Liver (tissue), 9 donors: ENCODE results near the gene NR3C1. TPM values are rescaled to one million over a fixed set of nuclear protein-coding genes. Genes with fewer than 3 reads are reported as not detected.

Source experiments
- DNase-seq: peaks from one replicate; pipeline ENCODE4 v3.0.0-alpha.2; 2017; ENCODE audit warnings: low spot score
- H3K27ac ChIP-seq, 2 donors: one replicate each; pipeline ENCODE4 v1.7.0; 2013; ENCODE audit warnings: inconsistent platforms in 2 of 2, low read length in 2 of 2, control low read depth in 1 of 2, low read depth in 1 of 2, mild to moderate bottlenecking in 1 of 2
- H3K27me3 ChIP-seq, 4 donors: one replicate each; pipeline versions ENCODE4 v1.6.1 to v1.7.0; 2013; ENCODE audit warnings: low read length in 3 of 4, inconsistent platforms in 1 of 4, mild to moderate bottlenecking in 1 of 4, moderate library complexity in 1 of 4; ENCODE audit not compliant: control insufficient read depth in 4 of 4, insufficient read depth in 4 of 4
- H3K36me3 ChIP-seq, 4 donors: one replicate each; pipeline versions ENCODE4 v1.6.1 to v1.7.0; 2013; ENCODE audit warnings: low read length in 3 of 4, mild to moderate bottlenecking in 3 of 4, low read depth in 1 of 4, moderate library complexity in 1 of 4; ENCODE audit not compliant: control insufficient read depth in 4 of 4, insufficient read depth in 3 of 4
- H3K4me1 ChIP-seq, 4 donors: one replicate each; pipeline versions ENCODE4 v1.6.1 to v1.7.0; 2013; ENCODE audit warnings: low read length in 3 of 4, mild to moderate bottlenecking in 3 of 4, moderate library complexity in 1 of 4; ENCODE audit not compliant: control insufficient read depth in 4 of 4, insufficient read depth in 4 of 4
- H3K4me3 ChIP-seq, 3 donors: one replicate each; pipeline versions ENCODE4 v1.6.1 to v1.7.0; 2013; ENCODE audit warnings: low read length in 3 of 3, control low read depth in 1 of 3, low read depth in 1 of 3, mild to moderate bottlenecking in 1 of 3
- H3K9ac ChIP-seq, 2 donors: one replicate each; pipeline ENCODE4 v1.7.0; 2013; ENCODE audit warnings: low read length in 2 of 2, mild to moderate bottlenecking in 2 of 2, moderate library complexity in 2 of 2, control low read depth in 1 of 2, low read depth in 1 of 2
- H3K9me3 ChIP-seq, 4 donors: one replicate each; pipeline versions ENCODE4 v1.6.1 to v1.7.0; 2013; ENCODE audit warnings: low read length in 3 of 4; ENCODE audit not compliant: control insufficient read depth in 4 of 4
- ATF3 ChIP-seq: IDR thresholded peaks from 2 replicates; pipeline ENCODE4 v1.6.1; 2016; ENCODE audit warnings: antibody characterized with exemption
- EGR1 ChIP-seq, 2 donors: IDR thresholded peaks; 2 replicates each; pipeline ENCODE4 v1.6.1; 2016 to 2018; ENCODE audit warnings: antibody characterized with exemption in 2 of 2, low read depth in 2 of 2
- FOXA1 ChIP-seq: IDR thresholded peaks from 2 replicates; pipeline ENCODE4 v1.6.1; 2016; ENCODE audit warnings: antibody characterized with exemption
- FOXA2 ChIP-seq: IDR thresholded peaks from 2 replicates; pipeline ENCODE4 v1.6.1; 2016; ENCODE audit warnings: antibody characterized with exemption
- GABPA ChIP-seq, 2 donors: IDR thresholded peaks in 1 of 2; conservative IDR thresholded peaks in 1 of 2; 2 replicates each; pipeline ENCODE4 v1.6.1; 2016; ENCODE audit warnings: antibody characterized with exemption in 2 of 2, mild to moderate bottlenecking in 1 of 2, moderate library complexity in 1 of 2
- HNF4A ChIP-seq, 2 donors: conservative IDR thresholded peaks; 2 replicates each; pipeline ENCODE4 v1.6.1; 2016; ENCODE audit warnings: antibody characterized with exemption in 2 of 2, mild to moderate bottlenecking in 2 of 2
- HNF4G ChIP-seq: IDR thresholded peaks from 2 replicates; pipeline ENCODE4 v1.6.1; 2016; ENCODE audit warnings: antibody characterized with exemption
- JUND ChIP-seq, 2 donors: IDR thresholded peaks; 2 replicates each; pipeline ENCODE4 v1.6.1; 2016; ENCODE audit warnings: antibody characterized with exemption in 2 of 2
- MAX ChIP-seq: IDR thresholded peaks from 2 replicates; pipeline ENCODE4 v1.6.1; 2016; ENCODE audit warnings: antibody characterized with exemption
- NR2F2 ChIP-seq: IDR thresholded peaks from 2 replicates; pipeline ENCODE4 v1.6.1; 2016; ENCODE audit warnings: antibody characterized with exemption
- RAD21 ChIP-seq, 2 donors: IDR thresholded peaks; 2 replicates each; pipeline ENCODE4 v1.6.1; 2016; ENCODE audit warnings: antibody characterized with exemption in 2 of 2, mild to moderate bottlenecking in 2 of 2
- REST ChIP-seq: IDR thresholded peaks from 2 replicates; pipeline ENCODE4 v1.6.1; 2016; ENCODE audit warnings: antibody characterized with exemption, mild to moderate bottlenecking
- RXRA ChIP-seq, 2 donors: IDR thresholded peaks; 2 replicates each; pipeline ENCODE4 v1.6.1; 2017 to 2018; ENCODE audit warnings: antibody characterized with exemption in 2 of 2, mild to moderate bottlenecking in 1 of 2
- SP1 ChIP-seq: IDR thresholded peaks from 2 replicates; pipeline ENCODE4 v1.6.1; 2018; ENCODE audit warnings: antibody characterized with exemption, mild to moderate bottlenecking
- TAF1 ChIP-seq: conservative IDR thresholded peaks from 2 replicates; pipeline ENCODE4 v1.6.1; 2016; ENCODE audit warnings: antibody characterized with exemption, mild to moderate bottlenecking
- YY1 ChIP-seq: IDR thresholded peaks from 2 replicates; pipeline ENCODE4 v1.6.1; 2016; ENCODE audit warnings: antibody characterized with exemption, mild to moderate bottlenecking
- WGBS: extraction: QIAGEN DNeasy Blood & Tissue Kit; methylation state at CpG from one replicate; pipeline ENCODE4 v1.1.7; 2013; 5-methylcytosine and 5-hydroxymethylcytosine counted together
- polyA plus RNA-seq, 2 donors: library from polyadenylated mRNA; stranded (reverse) in 1 of 2; unstranded in 1 of 2; fragments of 200-250 nt in 1 of 2; fragments of >200 nt in 1 of 2; fragmentation: Nextera tagmentation in 1 of 2; extraction: Ambion mirVana in 1 of 2; gene quantifications; one replicate each; pipeline versions ENCODE4 v1.2.1 to v1.2.3, GENCODE V29; 2013 to 2015
- total RNA-seq, 2 donors: library from RNA; depleted of rRNA; stranded (reverse); fragments of >200 nt; gene quantifications; one replicate each; pipeline ENCODE4 v1.2.3, GENCODE V29; 2014
- TF ChIP-seq, protein P1 (sequence below): fragments of 150-350 bp; IDR thresholded peaks from 2 replicates; pipeline ENCODE4 v1.5.1; 2017; ENCODE audit warnings: improper control_type of control experiment, low read depth, low read length; ENCODE audit not compliant: missing input control
- donor health status: healthy.
- donor health status: healthy.
- donor health status: healthy.
- donor health status: healthy.
- donor health status: healthy.

NR3C1 gene
- total and polyA plus RNA-seq, 4 donors, result 24.5 to 36.4 (median 29.0) TPM

DNA sequence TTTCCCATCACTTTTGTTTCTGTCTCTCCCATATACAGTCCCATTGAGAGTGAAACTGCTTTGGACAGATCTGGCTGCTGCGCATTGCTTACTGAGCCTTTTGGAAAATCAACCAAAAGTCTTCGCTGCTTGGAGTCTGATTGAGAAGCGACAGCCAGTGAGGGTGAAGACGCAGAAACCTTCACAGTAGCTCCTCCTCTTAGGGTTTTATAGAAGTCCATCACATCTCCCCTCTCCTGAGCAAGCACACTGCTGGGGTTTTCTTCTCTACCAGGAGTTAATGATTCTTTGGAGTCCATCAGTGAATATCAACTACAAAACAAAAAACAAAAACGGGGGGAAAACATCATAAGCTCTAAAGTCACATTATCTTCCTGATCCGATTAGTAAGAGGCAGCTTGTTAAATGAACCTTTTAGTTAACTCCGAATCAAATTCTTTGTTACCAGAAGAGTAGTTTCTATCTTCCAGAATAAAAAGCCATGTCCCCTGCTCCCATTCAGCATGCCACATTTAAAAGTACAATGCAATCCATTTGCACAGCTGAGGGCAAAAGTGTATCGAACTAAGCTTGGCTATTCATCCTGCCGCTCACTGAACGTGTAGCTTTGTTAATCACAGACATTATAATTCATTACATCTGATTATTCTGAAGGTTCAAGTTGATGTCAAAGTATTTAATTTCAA is 2.8 kb downstream of the NR3C1 start:
- no peak for TF ChIP-seq FOXA1
- no peak for TF ChIP-seq FOXA2
- peak; percentile 9 for TF ChIP-seq YY1
- no peak for TF ChIP-seq SP1
- no peak for TF ChIP-seq TAF1
- no peak for TF ChIP-seq ATF3
- Histone ChIP-seq H3K27me3 (no peaks in the 10 kb centered on the region), H3K36me3 (peaks cover 0 to 3% (median 0%) of the 10 kb centered on the region in 4 donors), H3K4me1 (peaks cover 10 to 55% (median 35%) of the 10 kb centered on the region in 4 donors), H3K27ac (peak overlapping the region; percentile 97 to 99), H3K4me3 (peak overlapping the region; percentile 12 to 100 (median 78)), H3K9ac (peak overlapping the region in 1 of 2 donors; percentile 86), H3K9me3 (no peaks in the 10 kb centered on the region)
- WGBS, result 33% methylated on average over 10 of the region's 10 CpGs
- no peak for DNase-seq

- H3K27me3 ChIP-seq, result no peaks in the 10 kb centered on the region
- H3K36me3 ChIP-seq, result peaks cover 0 to 3% (median 0%) of the 10 kb centered on the region in 4 donors
- no peak for DNase-seq
- H3K27ac ChIP-seq, result peak overlapping the region; percentile 97 to 99
- H3K9ac ChIP-seq, result peak overlapping the region in 1 of 2 donors; percentile 42
- WGBS, result 25% methylated on average over 12 of the region's 12 CpGs
- H3K9me3 ChIP-seq, result no peaks in the 10 kb centered on the region
- TF ChIP-seq TAF1, result no peak
- TF ChIP-seq HNF4G, result peak; percentile 26
- peak in 1 of 2 donors; percentile 34 for TF ChIP-seq RXRA (IDR thresholded peaks at IDR 0.05)
- TF ChIP-seq NR2F2, result no peak
- TF ChIP-seq HNF4A (conservative IDR thresholded peaks at IDR 0.05), result peak; percentile 51 to 59
- peak; percentile 46 for TF ChIP-seq YY1
- no peak for TF ChIP-seq MAX
- peak; percentile 21 to 50 for TF ChIP-seq RAD21 (IDR thresholded peaks at IDR 0.05)
- peak overlapping the region; percentile 36 to 100 (median 78) for H3K4me3 ChIP-seq
- peaks cover 10 to 60% (median 38%) of the 10 kb centered on the region in 4 donors for H3K4me1 ChIP-seq
Measured at GRCh38 chr5:143399616-143400540, 3.6 kb downstream of the NR3C1 start.

DNA sequence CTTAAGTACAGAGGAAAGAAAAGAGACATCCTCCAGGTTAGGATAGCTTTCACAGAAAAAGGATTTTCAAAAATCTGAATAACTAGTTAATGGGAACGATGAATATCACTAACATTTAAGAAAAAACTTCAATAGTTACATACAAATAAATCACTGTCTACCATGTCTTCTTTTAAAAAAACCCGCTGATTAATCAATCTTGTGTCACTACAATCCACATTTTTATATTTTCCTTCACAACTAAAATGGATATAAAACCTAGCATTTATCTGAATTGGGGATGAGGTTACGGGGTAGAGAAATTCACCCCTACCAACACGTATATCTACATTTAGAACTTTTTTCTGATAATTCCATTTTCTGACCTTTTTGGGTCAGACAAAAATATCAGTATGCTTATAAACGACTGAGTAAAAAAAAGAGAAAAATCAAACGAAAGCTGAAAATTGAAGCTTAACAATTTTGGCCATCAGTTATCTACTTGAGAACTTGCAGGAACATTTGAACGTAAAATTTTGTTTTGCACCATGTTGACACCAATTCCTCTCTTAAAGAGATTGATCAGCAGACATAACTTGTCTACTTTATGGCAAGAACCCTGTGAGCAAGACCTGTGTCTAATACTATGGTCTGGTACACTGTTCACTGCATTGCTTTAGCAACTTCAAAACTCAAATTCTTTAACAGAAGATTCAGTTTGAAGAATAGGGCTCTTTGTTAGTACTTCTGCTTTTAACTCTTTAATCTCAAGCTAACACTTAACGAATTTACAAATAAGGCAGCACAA is 4.8 kb downstream of the NR3C1 start:
- no peaks in the 10 kb centered on the region for H3K9me3 ChIP-seq
- H3K36me3 ChIP-seq, result peaks cover 0 to 3% (median 0%) of the 10 kb centered on the region in 4 donors
- peaks cover 10 to 72% (median 42%) of the 10 kb centered on the region in 4 donors for H3K4me1 ChIP-seq
- no peaks in the 10 kb centered on the region for H3K27me3 ChIP-seq
- 32% methylated on average over 8 of the region's 8 CpGs for WGBS
- no peak for DNase-seq
- H3K9ac ChIP-seq, result peak overlapping the region; percentile 0 to 53
- no peak overlapping the region for H3K27ac ChIP-seq
- peak overlapping the region; percentile 45 to 63 (median 45) for H3K4me3 ChIP-seq
- TF ChIP-seq JUND (IDR thresholded peaks at IDR 0.05), result no peak
- no peak for TF ChIP-seq HNF4G
- TF ChIP-seq MAX, result no peak
- no peak for TF ChIP-seq RAD21 (IDR thresholded peaks at IDR 0.05)
- no peak for TF ChIP-seq EGR1 (IDR thresholded peaks at IDR 0.05; ENCODE audit: low read depth in 2 of 2)
- no peak for TF ChIP-seq GABPA (IDR thresholded peaks at IDR 0.05 in 1 of 2, conservative IDR thresholded peaks at IDR 0.05 in 1 of 2)
- TF ChIP-seq NR2F2, result no peak
- no peak for TF ChIP-seq FOXA1
- TF ChIP-seq RXRA (IDR thresholded peaks at IDR 0.05), result no peak
- no peak for TF ChIP-seq REST
- TF ChIP-seq, protein P1, sequence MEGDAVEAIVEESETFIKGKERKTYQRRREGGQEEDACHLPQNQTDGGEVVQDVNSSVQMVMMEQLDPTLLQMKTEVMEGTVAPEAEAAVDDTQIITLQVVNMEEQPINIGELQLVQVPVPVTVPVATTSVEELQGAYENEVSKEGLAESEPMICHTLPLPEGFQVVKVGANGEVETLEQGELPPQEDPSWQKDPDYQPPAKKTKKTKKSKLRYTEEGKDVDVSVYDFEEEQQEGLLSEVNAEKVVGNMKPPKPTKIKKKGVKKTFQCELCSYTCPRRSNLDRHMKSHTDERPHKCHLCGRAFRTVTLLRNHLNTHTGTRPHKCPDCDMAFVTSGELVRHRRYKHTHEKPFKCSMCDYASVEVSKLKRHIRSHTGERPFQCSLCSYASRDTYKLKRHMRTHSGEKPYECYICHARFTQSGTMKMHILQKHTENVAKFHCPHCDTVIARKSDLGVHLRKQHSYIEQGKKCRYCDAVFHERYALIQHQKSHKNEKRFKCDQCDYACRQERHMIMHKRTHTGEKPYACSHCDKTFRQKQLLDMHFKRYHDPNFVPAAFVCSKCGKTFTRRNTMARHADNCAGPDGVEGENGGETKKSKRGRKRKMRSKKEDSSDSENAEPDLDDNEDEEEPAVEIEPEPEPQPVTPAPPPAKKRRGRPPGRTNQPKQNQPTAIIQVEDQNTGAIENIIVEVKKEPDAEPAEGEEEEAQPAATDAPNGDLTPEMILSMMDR, result no peak
